Thyroid gland (tissue), 4 donors: Measurements from ENCODE around the gene TNS2. TPM values are rescaled to one million over a fixed set of nuclear protein-coding genes. Genes with fewer than 3 reads are reported as not detected.
A peak's percentile ranks its signal among the peaks of the same experiment; 100 is the strongest.
"Not testable (repeated sequence)": the region's sequence is repeated elsewhere in the genome, so short reads cannot be mapped to it uniquely, and the experiment has no call there.

Source experiments
- DNase-seq, 2 donors: peaks; one replicate each; pipeline ENCODE4 v3.0.0-alpha.2; 2019
- H3K27ac ChIP-seq, 3 donors: fragments of 200-600 bp; sonication (generic); 1 replicate in 2 of 3; 2 replicates in 1 of 3; pipeline ENCODE4 v1.5.1; 2016 to 2019; ENCODE audit warnings: mild to moderate bottlenecking in 1 of 3, moderate library complexity in 1 of 3
- H3K27me3 ChIP-seq: fragments of 200-600 bp; sonication (generic); one replicate; pipeline ENCODE4 v1.5.1; 2019
- H3K36me3 ChIP-seq, 2 donors: fragments of 200-600 bp; sonication (generic); one replicate each; pipeline ENCODE4 v1.5.1; 2016 to 2019
- H3K4me1 ChIP-seq, 2 donors: fragments of 200-600 bp; sonication (generic); one replicate each; pipeline ENCODE4 v1.5.1; 2017 to 2019
- H3K4me3 ChIP-seq, 3 donors: fragments of 200-600 bp; sonication (generic); replicated peaks in 1 of 3; 1 replicate in 2 of 3; 2 replicates in 1 of 3; pipeline ENCODE4 v1.5.1; 2016; ENCODE audit warnings: mild to moderate bottlenecking in 1 of 3
- H3K9me3 ChIP-seq: fragments of 200-600 bp; sonication (generic); one replicate; pipeline ENCODE4 v1.5.1; 2017
- CTCF ChIP-seq, 6 experiments: fragments of 200-600 bp in 3 of 6; fragments of 450-650 bp in 3 of 6; sonication (generic) in 3 of 6; IDR thresholded peaks; one replicate each; pipeline ENCODE4 v1.5.1; 2016 to 2019; ENCODE audit warnings: antibody characterized with exemption in 6 of 6, mild to moderate bottlenecking in 2 of 6, inconsistent platforms in 1 of 6, moderate library complexity in 1 of 6
- POLR2A ChIP-seq, 2 donors: fragments of 450-650 bp; IDR thresholded peaks; one replicate each; pipeline ENCODE4 v1.6.1; 2017; ENCODE audit warnings: antibody characterized with exemption in 2 of 2, mild to moderate bottlenecking in 2 of 2, moderate library complexity in 1 of 2
- WGBS, 2 donors: methylation state at CpG; one replicate each; pipeline ENCODE4 v1.1.5; 2017; 5-methylcytosine and 5-hydroxymethylcytosine counted together
- intact Hi-C: fragments of 100-400 bp; cut with DNase I; formaldehyde crosslinking; loops from one replicate; pipeline ENCODE4 v1.15.1; 2023
- total RNA-seq, 4 donors: library from RNA; depleted of rRNA; stranded (reverse); fragments of >200 nt; gene quantifications; one replicate each; pipeline ENCODE4 v1.2.3, GENCODE V29; 2016

TNS2 gene
- total RNA-seq, 4 donors from 2014 or later: 86.7 to 179 (median 114) TPM

- Histone ChIP-seq H3K9me3 (no peaks in the 10 kb centered on the region), H3K36me3 (no peaks in the 10 kb centered on the region), H3K27me3 (no peaks in the 10 kb centered on the region), H3K4me1 (peaks cover 37 to 45% of the 10 kb centered on the region in 2 donors), H3K4me3 (peak within 1 kb of the TSS; percentile 35 to 82 (median 55)), H3K27ac (peak within 1 kb of the TSS; percentile 58 to 95 (median 94))
- DNase-seq: peak; percentile 100
- intact Hi-C loops: no loop called here
- 1 to 2% methylated on average over 40 to 57 of the region's 64 CpGs for WGBS, 2 donors
- TF ChIP-seq CTCF (IDR thresholded peaks at IDR 0.05) (peak in 1 of 6 experiments; percentile 18), POLR2A (IDR thresholded peaks at IDR 0.05) (peak in 1 of 2 donors; percentile 85)
Measured at GRCh38 chr12:53005986-53006809, 43.7 kb upstream of the TNS2 start, which contains the start of gene EIF4B. TSS of gene EIF4B (plus strand) at chr12:53006456. CDS start at chr12:53006484, 28 bp downstream.

GRCh38 chr12:53006810-53007309, 43.0 kb upstream of the TNS2 start:
- H3K4me3 ChIP-seq: peak overlapping the region; percentile 35 to 82 (median 55)
- WGBS, 2 donors: 0% methylated on average over 29 to 36 of the region's 38 CpGs
- no peaks in the 10 kb centered on the region for H3K36me3 ChIP-seq
- H3K9me3 ChIP-seq: no peaks in the 10 kb centered on the region
- no peaks in the 10 kb centered on the region for H3K27me3 ChIP-seq
- TF ChIP-seq CTCF (IDR thresholded peaks at IDR 0.05): no peak
- TF ChIP-seq POLR2A (IDR thresholded peaks at IDR 0.05): no peak
- DNase-seq: peak; percentile 72 to 74
- intact Hi-C loops: no loop called here
- H3K27ac ChIP-seq: peak overlapping the region; percentile 58 to 95 (median 94)
- peaks cover 44 to 51% of the 10 kb centered on the region in 2 donors for H3K4me1 ChIP-seq

GRCh38 chr12:53007343-53007742, 42.5 kb upstream of the TNS2 start:
- H3K27me3 ChIP-seq: no peaks in the 10 kb centered on the region
- intact Hi-C loops: no loop called here
- peak overlapping the region; percentile 35 to 82 (median 55) for H3K4me3 ChIP-seq
- H3K9me3 ChIP-seq: no peaks in the 10 kb centered on the region
- peaks cover 45 to 56% of the 10 kb centered on the region in 2 donors for H3K4me1 ChIP-seq
- H3K27ac ChIP-seq: peak overlapping the region in 2 of 3 donors; percentile 94 to 95
- DNase-seq: no peak
- TF ChIP-seq POLR2A (IDR thresholded peaks at IDR 0.05) (no peak), CTCF (IDR thresholded peaks at IDR 0.05) (no peak)
- WGBS, 2 donors: 24 to 28% methylated on average over 4 of the region's 4 CpGs
- H3K36me3 ChIP-seq: no peaks in the 10 kb centered on the region

GRCh38 chr12:53008760-53009159, 41.1 kb upstream of the TNS2 start:
- H3K36me3 ChIP-seq, H3K27ac ChIP-seq, intact Hi-C loops, H3K4me3 ChIP-seq, H3K9me3 ChIP-seq, H3K27me3 ChIP-seq, DNase-seq: not testable (repeated sequence)
- peaks cover 45 to 57% of the 10 kb centered on the region in 2 donors for H3K4me1 ChIP-seq
- WGBS, 2 donors: 92% methylated on average over 15 of the region's 15 CpGs

- H3K4me3 ChIP-seq: no peak overlapping the region
- H3K4me1 ChIP-seq: peaks cover 45 to 52% of the 10 kb centered on the region in 2 donors
- no peaks in the 10 kb centered on the region for H3K36me3 ChIP-seq
- intact Hi-C loops: no loop called here
- 71 to 81% methylated on average over 2 of the region's 2 CpGs for WGBS, 2 donors
- peak overlapping the region in 2 of 3 donors; percentile 1 to 9 for H3K27ac ChIP-seq
- no peaks in the 10 kb centered on the region for H3K9me3 ChIP-seq
- no peaks in the 10 kb centered on the region for H3K27me3 ChIP-seq
- no peak for DNase-seq
- no peak for TF ChIP-seq POLR2A (IDR thresholded peaks at IDR 0.05)
- no peak for TF ChIP-seq CTCF (IDR thresholded peaks at IDR 0.05)
Measured at GRCh38 chr12:53010955-53011354, 38.9 kb upstream of the TNS2 start.
